ENCODE data around the gene AGAP5. TPM values are rescaled to one million over a fixed set of nuclear protein-coding genes. Genes with fewer than 3 reads are reported as not detected.

Gene AGAP5
- total and polyA plus RNA-seq, 2 of the 4 experiments (the other 2 are of a cell fraction), result 1.8 to 4.1 TPM

DNA sequence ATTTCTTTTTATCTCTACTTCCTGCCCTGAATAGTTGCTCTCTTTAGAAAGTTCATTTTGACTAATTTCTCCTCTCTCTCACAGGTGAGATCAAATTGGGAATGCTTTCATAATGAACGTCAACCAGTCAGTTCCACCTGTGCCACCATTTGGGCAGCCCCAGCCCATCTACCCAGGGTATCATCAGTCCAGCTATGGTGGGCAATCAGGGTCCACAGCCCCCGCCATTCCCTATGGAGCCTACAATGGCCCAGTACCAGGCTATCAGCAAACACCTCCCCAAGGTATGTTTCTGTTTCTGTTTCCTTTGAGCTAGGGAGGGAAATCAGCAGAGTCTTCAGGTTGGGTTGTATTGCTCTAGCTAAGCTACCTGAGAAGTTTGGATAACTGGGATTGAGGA lies 48.8 kb upstream of the AGAP5 start:
- Histone ChIP-seq H3K4me3 (ENCODE audit: insufficient read depth, low read depth, low read length) (no peak overlapping the region), H3K9me3 (ENCODE audit: control insufficient read depth, insufficient read depth, low read length) (no peaks in the 10 kb centered on the region), H2AFZ (replicated peaks; ENCODE audit: low read length, poor library complexity) (no peak overlapping the region), H3K23ac (ENCODE audit: low read depth, low read length) (no peak overlapping the region), H3K27me3 (ENCODE audit: control insufficient read depth, insufficient read depth, low read length) (no peaks in the 10 kb centered on the region), H2BK5ac (ENCODE audit: low read depth, low read length, poor library complexity, severe bottlenecking) (no peak overlapping the region), H2BK15ac (ENCODE audit: low read depth, low read length) (no peak overlapping the region), H3K4ac (ENCODE audit: low read depth, low read length) (no peak overlapping the region), H2BK120ac (ENCODE audit: low read depth, low read length) (no peak overlapping the region), H3K18ac (ENCODE audit: low read depth, low read length) (no peak overlapping the region), H4K91ac (ENCODE audit: insufficient read depth, low read depth, low read length) (no peak overlapping the region), H2AK9ac (replicated peaks; ENCODE audit: low read depth, low read length, poor library complexity) (no peak overlapping the region), H3K36me3 (ENCODE audit: control insufficient read depth, insufficient read depth, low read length) (peaks cover 22% of the 10 kb centered on the region), H3K9ac (ENCODE audit: low read depth, low read length) (no peak overlapping the region), H4K5ac (ENCODE audit: low read depth, low read length) (no peak overlapping the region), H3K79me1 (ENCODE audit: low read depth in 1 of 2, low read length in 2 of 2) (peaks cover 42 to 80% of the 10 kb centered on the region in 2 experiments), H3K27ac (ENCODE audit: insufficient read depth, low read length) (no peak overlapping the region), H3K4me2 (ENCODE audit: low read depth, low read length) (no peak overlapping the region), H4K20me1 (ENCODE audit: insufficient read depth, low read length) (peaks cover 21% of the 10 kb centered on the region; the same call in 1 of the 2 replicates), H3K9me1 (ENCODE audit: insufficient read depth, low read length) (peaks cover 10% of the 10 kb centered on the region; the same call in 1 of the 2 replicates), H3K4me1 (ENCODE audit: control insufficient read depth, insufficient read depth, low read length) (peaks cover 2% of the 10 kb centered on the region; the same call in 1 of the 2 replicates), H3K56ac (ENCODE audit: extremely low read depth, insufficient read depth, low read length) (no peak overlapping the region), H2BK20ac (ENCODE audit: low read depth, low read length) (no peak overlapping the region), H2AK5ac (ENCODE audit: low read depth, low read length) (no peak overlapping the region), H3K14ac (replicated peaks; ENCODE audit: low read depth, low read length) (no peak overlapping the region), H4K8ac (ENCODE audit: low read depth in 2 of 2, low read length in 2 of 2) (no peak overlapping the region)
- DNase-seq (no peak), ATAC-seq (ENCODE audit: low read depth) (no peak)
- ChIA-PET CTCF (no interaction called here), POLR2A (ENCODE audit: unreplicated experiment) (interaction anchor here (0.7 kb wide), 1 partner anchor 194 kb away, joined by 4 read pairs; no protein-coding TSS in a partner anchor)
- WGBS, 2 experiments (ENCODE audit: extremely low coverage in 2 of 2, insufficient read length in 1 of 2), result no CpG with 5 or more reads among the region's 2 CpGs
- no TSS peak for BruUV-seq (replicated peaks)
- in situ Hi-C loops (cut with MboI; ENCODE audit: low sequenced_read_pairs), result no loop called here
- dilution Hi-C loops (cut with HindIII; ENCODE audit: low sequenced_read_pairs, unreplicated experiment), result no loop called here
- TF ChIP-seq FOS (IDR thresholded peaks at IDR 0.05; ENCODE audit: low read depth, low read length) (no peak), BHLHE40 (IDR thresholded peaks at IDR 0.05; ENCODE audit: low read depth, low read length) (no peak), MXI1 (IDR thresholded peaks at IDR 0.05; ENCODE audit: borderline replicate concordance, low read depth, low read length) (no peak), CHD1 (IDR thresholded peaks at IDR 0.05; ENCODE audit: low read depth, low read length) (no peak), NFE2L2 (IDR thresholded peaks at IDR 0.05; ENCODE audit: low read depth, low read length) (no peak), CEBPB (IDR thresholded peaks at IDR 0.05; ENCODE audit: low read depth, low read length) (no peak), RAD21 (IDR thresholded peaks at IDR 0.05; ENCODE audit: low read length) (no peak), CTCF (conservative IDR thresholded peaks at IDR 0.05; ENCODE audit: low read depth, low read length) (no peak), SMC3 (IDR thresholded peaks at IDR 0.05; ENCODE audit: low read depth, low read length) (no peak), RFX5 (IDR thresholded peaks at IDR 0.05; ENCODE audit: low read depth, low read length) (no peak), MAZ (IDR thresholded peaks at IDR 0.05; ENCODE audit: borderline replicate concordance, low read depth, low read length) (no peak), POLR2A (IDR thresholded peaks at IDR 0.05; ENCODE audit: low read depth, low read length) (no peak), RCOR1 (IDR thresholded peaks at IDR 0.05; ENCODE audit: insufficient replicate concordance, low read length) (no peak), MAFK (IDR thresholded peaks at IDR 0.05; ENCODE audit: low read depth, low read length) (no peak), ELK1 (IDR thresholded peaks at IDR 0.05; ENCODE audit: borderline replicate concordance, low read depth, low read length) (no peak)
- TF ChIP-seq, protein P1, sequence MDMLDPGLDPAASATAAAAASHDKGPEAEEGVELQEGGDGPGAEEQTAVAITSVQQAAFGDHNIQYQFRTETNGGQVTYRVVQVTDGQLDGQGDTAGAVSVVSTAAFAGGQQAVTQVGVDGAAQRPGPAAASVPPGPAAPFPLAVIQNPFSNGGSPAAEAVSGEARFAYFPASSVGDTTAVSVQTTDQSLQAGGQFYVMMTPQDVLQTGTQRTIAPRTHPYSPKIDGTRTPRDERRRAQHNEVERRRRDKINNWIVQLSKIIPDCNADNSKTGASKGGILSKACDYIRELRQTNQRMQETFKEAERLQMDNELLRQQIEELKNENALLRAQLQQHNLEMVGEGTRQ (IDR thresholded peaks at IDR 0.05; ENCODE audit: low read depth, low read length), result no peak
- intact Hi-C loops (cut with micrococcal nuclease), result loop anchor here (10.0 kb wide), 1 partner anchor 222 kb away; no protein-coding TSS in a partner anchor
